ENCODE measurements around the gene TPM2.

TPM2 gene

DNA sequence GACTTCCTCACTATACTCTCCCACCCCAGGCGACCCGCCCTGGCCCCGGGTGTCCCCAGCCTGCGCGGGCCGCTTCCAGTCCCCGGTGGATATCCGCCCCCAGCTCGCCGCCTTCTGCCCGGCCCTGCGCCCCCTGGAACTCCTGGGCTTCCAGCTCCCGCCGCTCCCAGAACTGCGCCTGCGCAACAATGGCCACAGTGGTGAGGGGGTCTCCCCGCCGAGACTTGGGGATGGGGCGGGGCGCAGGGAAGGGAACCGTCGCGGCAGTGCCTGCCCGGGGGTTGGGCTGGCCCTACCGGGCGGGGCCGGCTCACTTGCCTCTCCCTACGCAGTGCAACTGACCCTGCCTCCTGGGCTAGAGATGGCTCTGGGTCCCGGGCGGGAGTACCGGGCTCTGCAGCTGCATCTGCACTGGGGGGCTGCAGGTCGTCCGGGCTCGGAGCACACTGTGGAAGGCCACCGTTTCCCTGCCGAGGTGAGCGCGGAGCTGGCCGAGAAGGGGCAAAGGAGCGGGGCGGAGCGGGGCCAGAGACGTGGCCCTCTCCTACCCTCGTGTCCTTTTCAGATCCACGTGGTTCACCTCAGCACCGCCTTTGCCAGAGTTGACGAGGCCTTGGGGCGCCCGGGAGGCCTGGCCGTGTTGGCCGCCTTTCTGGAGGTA, 13.9 kb downstream of the TPM2 start:
- no peak for DNase-seq (ENCODE audit: low read depth)

DNA sequence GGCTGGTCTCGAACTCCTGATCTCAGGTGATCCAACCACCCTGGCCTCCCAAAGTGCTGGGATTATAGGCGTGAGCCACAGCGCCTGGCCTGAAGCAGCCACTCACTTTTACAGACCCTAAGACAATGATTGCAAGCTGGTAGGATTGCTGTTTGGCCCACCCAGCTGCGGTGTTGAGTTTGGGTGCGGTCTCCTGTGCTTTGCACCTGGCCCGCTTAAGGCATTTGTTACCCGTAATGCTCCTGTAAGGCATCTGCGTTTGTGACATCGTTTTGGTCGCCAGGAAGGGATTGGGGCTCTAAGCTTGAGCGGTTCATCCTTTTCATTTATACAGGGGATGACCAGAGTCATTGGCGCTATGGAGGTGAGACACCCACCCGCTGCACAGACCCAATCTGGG, 14.5 kb downstream of the TPM2 start:
- no peak for DNase-seq (ENCODE audit: low read depth)

DNA sequence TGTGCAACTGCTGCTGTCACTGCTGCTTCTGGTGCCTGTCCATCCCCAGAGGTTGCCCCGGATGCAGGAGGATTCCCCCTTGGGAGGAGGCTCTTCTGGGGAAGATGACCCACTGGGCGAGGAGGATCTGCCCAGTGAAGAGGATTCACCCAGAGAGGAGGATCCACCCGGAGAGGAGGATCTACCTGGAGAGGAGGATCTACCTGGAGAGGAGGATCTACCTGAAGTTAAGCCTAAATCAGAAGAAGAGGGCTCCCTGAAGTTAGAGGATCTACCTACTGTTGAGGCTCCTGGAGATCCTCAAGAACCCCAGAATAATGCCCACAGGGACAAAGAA, 15.7 kb downstream of the TPM2 start:
- no peak for DNase-seq (ENCODE audit: low read depth)

DNA sequence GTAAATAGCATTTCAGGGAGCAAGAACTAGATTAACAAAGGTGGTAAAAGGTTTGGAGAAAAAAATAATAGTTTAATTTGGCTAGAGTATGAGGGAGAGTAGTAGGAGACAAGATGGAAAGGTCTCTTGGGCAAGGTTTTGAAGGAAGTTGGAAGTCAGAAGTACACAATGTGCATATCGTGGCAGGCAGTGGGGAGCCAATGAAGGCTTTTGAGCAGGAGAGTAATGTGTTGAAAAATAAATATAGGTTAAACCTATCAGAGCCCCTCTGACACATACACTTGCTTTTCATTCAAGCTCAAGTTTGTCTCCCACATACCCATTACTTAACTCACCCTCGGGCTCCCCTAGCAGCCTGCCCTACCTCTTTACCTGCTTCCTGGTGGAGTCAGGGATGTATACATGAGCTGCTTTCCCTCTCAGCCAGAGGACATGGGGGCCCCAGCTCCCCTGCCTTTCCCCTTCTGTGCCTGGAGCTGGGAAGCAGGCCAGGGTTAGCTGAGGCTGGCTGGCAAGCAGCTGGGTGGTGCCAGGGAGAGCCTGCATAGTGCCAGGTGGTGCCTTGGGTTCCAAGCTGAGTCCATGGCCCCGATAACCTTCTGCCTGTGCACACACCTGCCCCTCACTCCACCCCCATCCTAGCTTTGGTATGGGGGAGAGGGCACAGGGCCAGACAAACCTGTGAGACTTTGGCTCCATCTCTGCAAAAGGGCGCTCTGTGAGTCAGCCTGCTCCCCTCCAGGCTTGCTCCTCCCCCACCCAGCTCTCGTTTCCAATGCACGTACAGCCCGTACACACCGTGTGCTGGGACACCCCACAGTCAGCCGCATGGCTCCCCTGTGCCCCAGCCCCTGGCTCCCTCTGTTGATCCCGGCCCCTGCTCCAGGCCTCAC, 16.3 kb downstream of the TPM2 start, which contains the start of gene CA9:
TSS of gene CA9 (plus strand) at position 797 of the 893 bp plus-strand sequence. CDS start at position 829, 32 bp downstream.
- no peak for DNase-seq (ENCODE audit: low read depth)

DNA sequence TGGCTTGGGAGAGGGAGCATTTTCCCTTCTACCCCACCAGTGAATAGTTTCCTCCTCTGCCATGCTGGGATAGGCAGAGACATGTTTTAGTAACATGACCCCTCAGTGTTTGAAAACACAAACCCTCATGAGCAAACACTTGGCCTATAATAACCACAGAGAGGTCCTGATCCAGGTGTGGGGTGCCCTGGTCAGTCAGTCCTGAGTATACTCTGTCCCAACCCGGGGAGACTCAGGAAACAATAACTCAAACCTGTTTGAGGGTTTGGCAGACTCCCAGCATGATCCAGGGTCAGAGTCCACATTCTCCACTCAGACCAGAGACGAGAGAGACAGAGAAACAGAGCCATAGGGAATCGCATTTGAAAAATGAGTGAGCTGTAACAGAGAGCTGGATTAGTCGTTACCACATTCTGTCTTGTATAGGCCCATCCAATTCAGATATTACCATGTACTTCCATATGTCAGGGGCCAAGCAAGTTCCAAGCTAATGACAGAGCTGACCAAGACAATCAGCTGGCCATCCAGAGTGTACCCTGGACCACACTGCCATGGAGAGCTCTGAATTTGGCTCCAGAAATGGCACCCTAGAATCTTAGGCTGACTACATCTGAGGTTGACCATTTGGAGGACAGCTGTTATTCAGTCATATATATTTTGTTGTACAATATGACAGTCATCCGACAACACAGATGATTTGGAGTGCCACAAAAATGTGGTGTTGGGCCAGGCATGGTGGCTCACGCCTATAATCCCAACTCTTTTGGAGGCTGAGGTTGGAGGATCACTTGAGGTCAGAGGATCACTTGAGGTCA, 20.2 kb downstream of the TPM2 start:
- no peak for DNase-seq (ENCODE audit: low read depth)

DNA sequence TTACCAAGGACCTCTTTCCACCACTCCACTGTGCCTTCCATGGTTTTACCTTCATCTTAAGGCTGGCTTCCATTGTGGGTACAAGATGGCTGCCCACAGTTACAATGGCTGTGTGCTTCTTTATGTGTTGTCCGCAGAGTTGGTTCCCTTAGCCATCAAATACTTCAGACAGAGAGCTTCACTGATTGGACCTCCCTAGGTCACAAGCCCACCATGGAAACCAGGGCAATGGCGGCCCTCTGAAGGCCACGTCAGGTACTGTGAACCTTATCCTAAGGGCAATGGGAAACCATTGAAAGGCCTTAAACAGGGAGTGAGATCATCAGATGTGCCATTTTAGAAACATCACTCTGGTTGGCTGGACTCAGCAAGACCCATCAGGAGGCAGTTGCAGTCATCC, 21.8 kb downstream of the TPM2 start:
- no peak for DNase-seq (ENCODE audit: low read depth)

DNA sequence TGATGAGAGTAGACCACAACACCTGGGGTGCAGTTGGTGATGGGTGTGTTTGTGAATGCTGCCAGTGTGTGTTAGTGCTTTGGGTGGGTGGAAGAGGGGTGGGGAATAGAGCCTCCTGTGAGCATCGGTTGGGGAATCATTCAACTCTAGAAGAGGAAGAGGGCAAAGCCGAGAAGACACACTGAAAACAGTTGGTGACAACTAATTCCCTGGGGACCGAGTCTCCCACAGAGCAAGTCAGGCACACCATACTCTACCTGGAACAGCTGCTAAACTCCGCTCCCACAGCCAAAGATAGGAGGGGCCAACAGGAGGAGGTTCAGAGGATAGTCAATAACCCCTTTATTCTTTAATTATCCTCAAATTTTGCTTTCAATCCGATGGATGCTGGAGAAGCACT, 23.2 kb downstream of the TPM2 start:
- DNase-seq (ENCODE audit: low read depth) = no peak

DNA sequence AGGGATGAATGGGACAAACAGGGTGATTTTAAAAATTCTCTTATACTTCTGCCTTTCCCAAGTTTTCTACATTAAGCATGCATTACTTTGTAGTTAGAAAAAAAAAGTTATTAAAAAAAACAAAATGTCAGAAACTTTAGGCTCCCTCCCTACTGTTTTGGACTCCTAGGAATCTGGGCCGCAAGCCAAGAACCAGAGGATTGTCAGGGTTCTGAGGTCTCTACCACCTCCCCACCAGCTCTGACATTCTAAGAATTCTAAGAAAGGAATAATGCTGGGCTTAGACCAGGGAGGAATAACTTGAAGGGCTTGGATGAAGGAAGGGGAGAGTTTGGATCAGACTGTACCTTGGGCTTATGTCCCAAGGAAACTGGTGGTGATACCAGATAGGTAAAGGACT, 23.7 kb downstream of the TPM2 start:
- DNase-seq (ENCODE audit: low read depth) = no peak

DNA sequence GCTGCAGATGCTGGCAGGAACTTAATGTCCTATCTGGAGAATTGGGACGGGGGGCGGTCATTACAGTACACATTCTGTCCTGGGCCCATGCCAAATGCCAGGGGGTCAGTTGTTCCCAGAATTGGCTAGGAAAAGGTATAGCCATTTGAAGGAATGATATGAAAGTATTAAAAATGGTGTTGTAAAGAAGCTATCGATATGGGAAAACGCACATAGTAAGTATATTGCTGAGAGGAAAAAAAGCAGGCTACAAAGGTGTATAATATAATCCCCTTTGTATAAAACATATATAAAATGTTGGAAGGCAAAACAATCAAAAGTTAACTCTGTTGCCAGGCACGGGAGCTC, 24.3 kb downstream of the TPM2 start:
- DNase-seq (ENCODE audit: low read depth) = no peak

DNA sequence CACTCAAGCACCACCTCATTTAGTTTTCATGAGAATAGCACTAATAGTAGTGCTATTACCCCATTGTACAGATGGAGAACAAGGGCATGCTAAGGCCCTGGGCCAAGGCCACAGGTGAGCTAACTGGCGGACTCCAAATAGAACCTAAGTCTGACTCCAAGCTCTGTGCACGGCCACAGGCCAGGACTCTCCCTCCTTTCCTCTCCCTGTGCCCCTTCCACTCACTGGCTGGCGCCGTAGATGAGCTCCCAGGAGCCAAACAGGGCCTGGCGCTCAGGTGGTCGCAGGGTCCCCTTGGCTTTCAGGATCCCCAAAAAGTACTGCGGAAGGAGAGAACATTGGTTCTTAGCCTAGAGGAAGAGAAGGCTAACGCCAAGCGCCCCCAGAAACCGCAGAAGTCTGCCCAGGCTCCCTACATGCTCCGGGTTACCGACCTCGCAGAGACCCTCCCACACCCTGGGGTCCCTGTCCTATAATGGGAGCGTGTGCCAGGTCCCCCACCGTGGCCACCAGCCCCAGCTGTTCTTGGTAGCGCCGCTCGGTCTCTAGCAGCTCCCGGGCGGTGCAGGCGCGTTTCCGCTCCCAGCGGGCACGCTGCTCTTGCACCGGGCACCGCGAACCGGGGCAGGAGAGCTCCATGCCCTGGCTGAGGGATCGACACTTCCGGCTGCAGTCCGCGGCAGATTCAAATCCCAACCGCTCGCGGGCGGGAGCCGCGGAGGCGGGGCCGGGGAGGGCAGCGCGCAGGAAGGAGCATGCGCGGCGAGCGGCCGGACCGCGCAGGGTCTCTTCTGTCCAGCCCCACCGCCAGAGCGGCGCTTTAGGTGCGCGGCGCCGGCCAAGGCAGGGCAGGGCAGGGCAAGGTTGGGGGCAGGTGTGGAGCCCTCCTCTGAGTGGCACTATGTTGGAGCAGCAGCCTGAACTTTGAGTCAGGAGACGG, 24.9 kb downstream of the TPM2 start, which contains the start of gene ARHGEF39:
TSS of gene ARHGEF39 (minus strand) at position 665 of the 940 bp plus-strand sequence. CDS start at position 639, 26 bp downstream.
- DNase-seq (ENCODE audit: low read depth) = no peak

DNA sequence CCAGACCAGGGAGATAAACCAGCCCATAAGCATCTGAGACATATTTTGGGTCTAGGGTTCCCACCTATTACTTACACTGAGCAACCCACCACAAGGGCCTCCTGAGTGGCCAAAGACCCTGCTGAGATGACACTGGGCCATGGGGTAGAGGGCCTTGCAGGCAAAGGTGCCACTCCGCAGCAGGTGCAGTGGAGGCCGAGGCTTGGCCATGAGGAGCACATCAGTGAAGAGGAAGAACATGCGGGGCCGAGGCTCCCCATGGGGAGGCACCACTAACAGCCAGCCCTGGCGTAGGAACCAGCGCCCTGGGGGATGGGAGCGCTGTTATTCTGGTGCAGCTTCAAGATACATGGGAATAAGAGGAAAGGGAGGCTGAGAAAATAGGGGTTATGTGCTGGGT, 27.3 kb downstream of the TPM2 start:
- DNase-seq (ENCODE audit: low read depth) = no peak

DNA sequence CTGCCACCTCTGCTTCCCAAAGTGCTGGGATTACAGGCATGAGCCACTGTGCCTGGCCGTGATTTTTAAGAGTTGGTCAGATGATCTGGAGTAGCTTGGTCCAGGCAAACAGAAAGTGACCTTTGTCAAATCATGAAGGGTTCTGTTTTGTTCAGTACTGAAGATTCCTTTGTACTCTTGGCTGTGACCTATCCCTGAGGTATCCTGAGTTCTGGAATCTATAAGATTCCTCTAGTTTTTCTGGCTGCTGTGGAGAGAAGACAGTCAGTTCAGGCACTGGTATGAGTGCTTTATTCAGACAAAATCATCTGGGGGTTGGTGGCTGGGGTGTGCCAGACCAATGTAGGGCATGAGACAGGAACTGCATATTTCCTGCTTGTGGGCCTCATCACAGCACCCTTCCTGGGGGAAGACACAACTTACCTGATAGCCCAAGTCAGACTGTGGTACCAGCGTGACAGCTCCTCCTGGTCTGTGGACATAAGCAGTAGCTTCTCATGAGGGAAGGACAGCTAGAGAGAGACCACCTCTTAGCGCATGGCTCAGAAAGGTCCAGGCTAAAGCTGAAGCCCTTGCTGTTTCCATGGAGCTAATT, 27.9 kb downstream of the TPM2 start:
- no peak for DNase-seq (ENCODE audit: low read depth)

DNA sequence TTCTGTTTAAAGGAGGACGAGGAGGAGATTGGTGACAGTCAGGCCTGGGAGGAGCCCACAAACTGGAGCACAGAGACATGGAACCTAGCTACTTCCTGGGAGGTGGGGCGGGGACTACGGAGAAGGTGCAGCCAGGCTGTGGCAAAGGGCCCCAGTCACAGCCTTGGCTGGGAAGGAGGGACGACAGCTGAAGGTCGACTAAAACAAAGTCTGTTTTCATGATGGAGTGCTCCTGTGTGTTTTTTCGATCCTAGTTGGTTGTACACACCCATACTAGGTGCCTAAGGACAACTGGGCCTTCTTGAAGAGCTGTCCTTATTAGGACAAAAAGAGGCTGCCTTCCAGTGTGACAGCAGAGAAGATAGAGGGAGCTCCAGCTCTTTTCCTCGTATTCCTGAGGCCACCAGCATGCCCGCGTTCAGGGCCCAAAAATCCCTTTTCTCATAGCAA, 28.7 kb downstream of the TPM2 start:
- DNase-seq (ENCODE audit: low read depth) = no peak

DNA sequence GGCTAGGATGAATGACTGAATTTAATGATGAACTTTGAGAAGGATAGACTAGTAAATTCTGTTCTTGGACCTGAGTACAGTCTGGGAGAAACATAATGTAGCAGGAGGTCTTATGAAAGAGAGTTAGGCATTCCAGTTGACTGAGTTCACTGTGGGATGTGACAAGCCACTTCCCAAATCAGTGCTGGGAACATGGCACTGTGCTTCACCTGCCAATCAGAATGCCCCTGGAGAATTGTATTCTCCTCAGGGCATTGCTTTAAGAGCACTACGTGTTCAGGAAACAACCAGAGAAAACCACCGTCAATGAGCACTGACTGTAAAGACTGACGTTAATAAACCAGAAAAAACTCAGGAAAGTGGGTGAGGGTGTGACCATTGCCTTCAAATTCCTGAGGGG, 30.4 kb downstream of the TPM2 start:
- no peak for DNase-seq (ENCODE audit: low read depth)

DNA sequence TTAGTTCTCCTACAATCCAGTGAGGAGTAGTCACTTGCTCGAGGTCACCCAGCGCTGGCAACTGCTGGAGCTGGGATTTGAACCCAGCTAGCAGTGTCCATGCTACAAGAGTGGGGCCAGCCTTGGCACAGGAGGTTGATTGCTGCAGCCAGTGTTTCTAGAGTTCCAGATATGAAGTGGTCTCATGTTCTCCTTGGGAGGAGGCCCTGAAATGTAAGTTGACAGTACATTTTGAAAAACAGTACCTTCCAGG, 30.8 kb downstream of the TPM2 start:
- DNase-seq (ENCODE audit: low read depth) = no peak

DNA sequence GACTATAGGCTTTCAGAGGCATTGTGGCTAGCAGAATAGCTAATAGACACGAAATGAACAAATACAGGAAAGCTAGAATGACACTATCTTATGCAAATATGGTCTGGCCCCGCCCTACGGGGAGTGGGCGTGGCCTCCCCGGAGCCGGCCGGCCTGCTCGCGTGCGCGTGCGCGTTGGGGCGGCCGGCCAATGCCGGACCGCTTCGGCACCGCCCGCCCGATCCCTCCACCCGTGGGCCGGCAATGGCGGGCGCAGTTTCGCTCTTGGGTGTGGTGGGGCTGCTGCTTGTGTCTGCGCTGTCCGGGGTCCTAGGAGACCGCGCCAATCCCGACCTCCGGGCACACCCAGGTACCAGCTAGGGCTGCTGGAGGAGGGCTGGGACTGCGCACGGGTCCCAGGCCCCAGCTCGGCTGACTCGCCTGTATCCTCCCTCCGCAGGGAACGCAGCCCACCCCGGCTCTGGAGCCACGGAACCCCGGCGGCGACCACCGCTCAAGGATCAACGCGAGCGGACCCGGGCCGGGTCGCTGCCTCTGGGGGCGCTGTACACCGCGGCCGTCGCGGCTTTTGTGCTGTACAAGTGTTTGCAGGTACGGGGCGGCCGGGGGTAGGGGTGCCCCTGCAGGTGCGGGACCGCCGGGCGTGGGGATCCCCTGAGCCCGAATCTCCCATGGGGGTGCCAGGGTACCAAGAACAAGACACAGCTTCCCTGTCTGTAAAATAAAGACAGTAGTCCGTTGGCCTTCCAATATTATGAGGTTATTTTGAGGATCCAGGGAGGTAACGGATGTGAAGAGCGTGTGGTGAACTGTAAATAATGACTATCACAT, 31.4 kb downstream of the TPM2 start, which contains the start of gene CCDC107:
TSS of gene CCDC107 (plus strand) at position 156 of the 831 bp plus-strand sequence. CDS start at position 244, 88 bp downstream.
- DNase-seq (ENCODE audit: low read depth) = peak; percentile 72

DNA sequence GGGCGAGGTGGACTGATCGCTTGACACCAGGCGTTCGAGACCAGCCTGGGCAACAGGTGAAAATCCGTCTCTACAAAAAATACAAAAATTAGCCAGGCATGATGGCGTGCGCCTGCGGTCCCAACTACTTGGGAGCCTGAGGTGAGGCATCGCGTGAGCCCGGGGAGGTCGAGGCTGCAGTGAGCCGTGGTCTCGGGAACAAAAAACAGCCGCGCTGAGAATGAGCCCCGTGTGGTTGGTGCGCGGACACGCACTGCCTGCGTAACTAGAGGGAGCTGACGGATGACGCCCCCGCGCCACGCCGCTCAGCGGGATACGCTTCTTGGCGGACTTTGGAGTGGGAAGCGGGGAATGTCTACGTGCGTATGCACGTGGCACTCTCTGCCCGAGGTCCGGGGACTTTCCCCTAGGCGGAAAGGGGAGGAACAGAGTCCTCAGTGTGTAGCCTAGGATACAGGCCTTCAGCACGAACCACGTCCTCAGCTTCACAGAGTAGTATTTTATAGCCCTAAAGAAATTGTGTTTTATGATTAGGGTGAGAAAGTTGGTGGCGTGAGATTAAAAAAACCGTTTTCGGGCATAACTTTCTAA, 32.1 kb downstream of the TPM2 start, which contains the start of gene RMRP:
TSS of gene RMRP (minus strand) at position 474 of the 591 bp plus-strand sequence.
- DNase-seq (ENCODE audit: low read depth) = peak; percentile 77

DNA sequence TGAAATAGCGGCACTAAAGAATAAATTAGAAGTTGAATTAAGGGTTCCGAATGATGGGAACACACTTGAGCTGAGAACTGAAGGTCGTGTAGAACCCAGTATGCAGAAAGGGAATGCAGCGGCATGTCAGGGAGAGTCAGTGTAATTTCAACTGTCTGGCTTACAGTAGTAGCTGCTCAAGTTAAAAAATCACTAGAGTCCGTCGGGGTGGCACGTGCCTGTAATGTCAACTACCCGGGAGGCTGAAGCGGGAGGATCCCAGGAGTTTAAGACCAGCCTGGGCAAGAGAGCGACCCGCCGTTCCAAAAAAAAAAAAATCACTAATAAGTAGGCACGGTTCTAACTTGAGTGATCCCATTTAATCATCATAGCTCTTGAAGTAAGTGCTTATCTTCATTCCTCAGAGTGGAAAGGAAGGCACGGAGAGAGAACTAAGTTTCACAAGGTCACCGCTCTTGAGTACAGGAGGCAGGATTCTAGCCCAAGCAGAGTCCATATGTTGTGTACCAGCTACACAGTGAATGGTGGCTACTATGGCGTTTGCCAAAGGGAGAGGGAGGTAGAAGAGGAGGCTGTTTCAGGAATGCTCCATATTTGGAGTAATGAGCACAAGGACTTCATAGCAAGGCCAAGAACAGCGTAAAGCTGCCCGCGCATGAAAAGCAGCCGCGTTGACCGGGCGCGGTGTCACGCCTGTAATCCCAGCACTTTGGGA, 32.7 kb downstream of the TPM2 start:
- DNase-seq (ENCODE audit: low read depth) = no peak

DNA sequence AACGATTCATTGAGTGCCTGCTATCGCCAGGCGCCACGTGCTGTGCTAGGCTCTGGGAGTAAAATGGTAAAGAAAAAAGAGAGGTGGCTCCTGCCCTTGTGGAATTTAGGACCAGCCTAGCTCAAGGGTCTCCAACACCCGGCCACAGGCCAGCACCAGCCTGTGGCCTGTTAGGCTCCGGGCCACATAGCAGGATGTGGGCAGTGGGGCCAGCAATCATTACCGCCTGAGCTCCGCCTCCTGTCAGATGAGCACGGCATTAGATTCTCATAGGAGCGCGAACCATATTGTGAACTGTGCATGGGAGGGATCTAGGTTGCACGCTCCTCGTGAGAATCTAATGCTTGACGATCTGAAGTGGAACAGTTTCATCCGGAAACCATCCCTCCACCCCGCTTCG, 33.4 kb downstream of the TPM2 start:
- DNase-seq (ENCODE audit: low read depth) = no peak
